Activated T-cell treated with anti-CD3 and anti-CD28 coated beads, Interleukin-2, amount 50 U/mL, for 72 hours (primary cell): ENCODE measurements around the gene GRAMD4. TPM values are rescaled to one million over a fixed set of nuclear protein-coding genes. Genes with fewer than 3 reads are reported as not detected.

Experiments used
- ATAC-seq, 2 donors: fragments of 150-1000 bp; cut with Tn5 transposase; replicated peaks in 1 of 2; 2 replicates each; pipeline ENCODE4 v1.10.0; 2021; ENCODE audit warnings: moderate library complexity in 2 of 2, mild to moderate bottlenecking in 1 of 2
- DNase-seq, 2 donors: peaks; one replicate each; pipeline ENCODE4 v3.0.0; 2021 to 2022; ENCODE audit warnings: mixed read lengths in 1 of 2
- H3K27ac Mint-ChIP-seq: one replicate; pipeline ENCODE4 v1.8.0; 2022; ENCODE audit warnings: mild to moderate bottlenecking, moderate library complexity, mixed read lengths
- H3K27me3 Mint-ChIP-seq: one replicate; pipeline ENCODE4 v1.8.0; 2022; ENCODE audit warnings: low read depth, mixed read lengths
- H3K36me3 Mint-ChIP-seq, 2 donors: one replicate each; pipeline ENCODE4 v1.8.0; 2022; ENCODE audit warnings: mixed read lengths in 2 of 2, mild to moderate bottlenecking in 1 of 2; ENCODE audit not compliant: insufficient read depth in 2 of 2
- H3K4me1 Mint-ChIP-seq: one replicate; pipeline ENCODE4 v1.8.0; 2022; ENCODE audit warnings: low read depth, mixed read lengths
- H3K4me3 Mint-ChIP-seq, 2 donors: one replicate each; pipeline ENCODE4 v1.8.0; 2022; ENCODE audit warnings: mild to moderate bottlenecking in 2 of 2, mixed read lengths in 2 of 2, moderate library complexity in 2 of 2
- H3K9me3 Mint-ChIP-seq, 2 donors: one replicate each; pipeline ENCODE4 v1.8.0; 2022; ENCODE audit warnings: mixed read lengths in 2 of 2
- total RNA-seq, 2 donors: library from RNA; stranded (reverse); gene quantifications; one replicate each; pipeline ENCODE4 v1.2.3, GENCODE V29; 2022

The GRAMD4 gene
- total RNA-seq, 2 donors from 2014 or later = 42.8 to 53.5 TPM

DNA sequence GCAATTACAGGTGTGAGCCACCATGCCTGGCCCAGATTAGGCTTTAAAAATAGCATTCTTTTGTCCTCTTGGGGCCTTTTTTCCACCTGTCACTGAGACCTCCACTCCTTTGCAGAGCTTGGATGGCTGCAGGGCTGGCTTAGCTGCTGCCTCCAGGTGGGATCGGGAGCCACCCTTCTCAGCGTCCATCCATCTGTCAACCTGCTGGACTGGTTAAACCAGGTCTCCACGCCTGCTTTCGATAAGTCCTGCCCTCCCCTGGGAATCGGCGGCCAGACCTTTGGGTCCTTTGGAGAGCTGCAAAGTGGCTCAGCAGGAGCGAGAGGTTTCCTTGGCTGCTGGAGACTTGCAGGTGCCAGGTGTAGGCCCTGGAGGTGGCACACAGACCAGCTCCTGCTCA, 23.4 kb upstream of the GRAMD4 start:
- no peak for DNase-seq
- peaks cover 18% of the 10 kb centered on the region for H3K4me1 Mint-ChIP-seq
- H3K36me3 Mint-ChIP-seq = no peaks in the 10 kb centered on the region
- H3K27ac Mint-ChIP-seq = no peak overlapping the region
- no peaks in the 10 kb centered on the region for H3K27me3 Mint-ChIP-seq
- H3K4me3 Mint-ChIP-seq = no peak overlapping the region
- H3K9me3 Mint-ChIP-seq = no peaks in the 10 kb centered on the region
- no peak for ATAC-seq

DNA sequence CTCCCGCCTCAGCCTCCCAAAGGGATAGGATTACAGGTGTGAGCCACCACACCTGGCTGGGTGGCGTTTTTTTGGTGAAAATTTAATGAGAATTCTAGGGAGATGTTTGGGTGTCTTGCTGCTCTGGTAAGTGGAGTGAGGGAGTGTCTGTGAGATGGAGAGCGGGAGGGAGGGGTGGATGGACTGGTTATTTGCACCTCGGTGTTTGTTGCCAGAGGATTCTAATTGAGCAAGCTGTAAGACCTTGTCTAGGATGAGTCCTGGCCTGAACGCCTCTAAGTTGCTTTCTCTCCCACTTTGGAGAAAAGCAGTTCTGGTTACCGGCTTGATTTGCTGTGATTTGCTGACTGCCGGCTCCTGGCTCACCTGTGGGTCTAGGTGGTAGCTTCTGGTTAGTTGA, 22.0 kb upstream of the GRAMD4 start:
- no peak overlapping the region for H3K27ac Mint-ChIP-seq
- H3K4me1 Mint-ChIP-seq = peaks cover 4% of the 10 kb centered on the region
- DNase-seq (no peak), ATAC-seq (no peak)
- no peaks in the 10 kb centered on the region for H3K9me3 Mint-ChIP-seq
- H3K36me3 Mint-ChIP-seq = no peaks in the 10 kb centered on the region
- no peak overlapping the region for H3K4me3 Mint-ChIP-seq
- H3K27me3 Mint-ChIP-seq = no peaks in the 10 kb centered on the region

DNA sequence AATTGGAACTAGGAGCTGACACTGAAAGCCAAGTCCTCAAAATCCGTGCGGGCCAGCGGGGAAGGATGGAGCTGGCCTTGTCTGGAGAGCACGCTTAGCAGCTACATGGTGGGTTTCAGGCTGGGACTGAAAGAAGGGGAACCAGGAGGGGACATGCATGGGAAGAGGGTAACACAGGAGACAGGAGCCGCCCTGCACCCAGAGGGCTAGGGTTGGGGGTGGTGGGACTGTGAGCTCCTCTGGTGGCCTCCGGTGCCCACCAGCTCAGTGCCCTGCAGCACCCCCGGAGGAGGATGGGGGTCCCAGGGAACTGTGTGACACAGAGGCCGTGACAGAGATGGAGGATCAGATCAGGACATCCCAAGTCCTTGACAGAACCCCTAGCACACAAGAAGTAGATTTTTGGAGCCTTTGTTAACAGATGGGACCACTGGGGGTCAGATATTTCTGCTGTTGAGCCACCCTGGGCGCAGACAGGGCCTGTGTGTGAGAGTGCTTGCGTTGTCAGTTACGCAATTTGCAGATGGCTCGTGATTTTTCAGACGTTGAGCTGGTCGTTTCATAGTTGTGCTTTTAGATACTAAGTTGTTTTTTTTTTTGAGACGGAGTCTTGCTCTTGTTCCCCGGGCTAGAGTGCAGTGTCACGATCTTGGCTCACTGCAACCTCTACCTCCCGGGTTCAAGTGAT, 21.3 kb upstream of the GRAMD4 start:
- H3K4me3 Mint-ChIP-seq = no peak overlapping the region
- ATAC-seq (no peak), DNase-seq (no peak)
- no peaks in the 10 kb centered on the region for H3K36me3 Mint-ChIP-seq
- H3K4me1 Mint-ChIP-seq = peaks cover 4% of the 10 kb centered on the region
- no peaks in the 10 kb centered on the region for H3K27me3 Mint-ChIP-seq
- no peaks in the 10 kb centered on the region for H3K9me3 Mint-ChIP-seq
- no peak overlapping the region for H3K27ac Mint-ChIP-seq

DNA sequence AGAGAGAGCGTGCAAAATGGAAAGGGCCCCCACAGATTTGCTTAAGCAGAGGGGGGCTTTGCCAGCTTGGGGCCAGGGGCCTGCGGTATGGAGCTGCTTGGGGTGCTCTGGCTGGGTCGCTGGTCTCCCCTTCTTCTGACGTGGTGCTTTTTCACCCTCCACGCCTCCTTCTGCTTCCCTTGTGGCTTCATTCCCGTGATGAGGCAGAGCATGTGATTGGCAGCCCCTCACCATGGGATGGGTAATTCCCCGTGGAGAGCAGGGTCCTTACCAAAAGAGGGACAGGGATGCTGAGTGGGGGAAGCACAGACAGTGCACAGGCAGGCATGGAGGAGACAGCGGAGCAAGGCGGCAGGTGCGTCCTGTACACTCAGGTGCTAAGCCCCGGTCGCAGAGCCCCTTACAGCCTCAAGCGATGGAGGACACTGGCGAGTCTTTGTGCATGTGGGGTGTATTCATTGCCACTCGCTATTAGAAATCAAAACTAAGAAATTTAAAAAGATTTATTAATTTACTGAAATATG, 19.9 kb upstream of the GRAMD4 start:
- no peak overlapping the region for H3K4me3 Mint-ChIP-seq
- no peak for DNase-seq
- H3K36me3 Mint-ChIP-seq = peaks cover 0 to 3% of the 10 kb centered on the region in 2 donors
- no peak for ATAC-seq
- H3K4me1 Mint-ChIP-seq = peaks cover 12% of the 10 kb centered on the region
- no peak overlapping the region for H3K27ac Mint-ChIP-seq
- H3K27me3 Mint-ChIP-seq = no peaks in the 10 kb centered on the region
- no peaks in the 10 kb centered on the region for H3K9me3 Mint-ChIP-seq

DNA sequence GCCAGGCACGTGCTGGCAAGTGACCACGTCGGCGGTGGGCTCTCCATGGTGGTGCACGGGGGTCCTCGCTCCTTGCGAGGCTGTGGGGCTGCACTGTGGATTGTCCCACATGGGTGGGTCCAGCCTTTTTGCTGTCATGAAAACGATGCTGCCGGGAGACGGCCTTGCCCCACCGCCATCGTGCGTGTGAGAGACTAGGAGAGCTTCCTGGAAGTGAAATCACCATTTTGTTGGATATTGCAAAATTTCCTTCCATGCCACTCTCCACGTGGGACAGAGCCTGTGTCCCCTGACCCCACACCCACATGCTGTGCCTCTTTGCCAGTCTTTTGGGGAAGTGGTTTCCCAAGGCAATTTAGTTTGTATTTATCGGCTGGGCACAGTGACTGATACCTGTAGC, 18.2 kb upstream of the GRAMD4 start:
- DNase-seq (no peak), ATAC-seq (no peak)
- H3K4me3 Mint-ChIP-seq = no peak overlapping the region
- H3K27ac Mint-ChIP-seq = no peak overlapping the region
- no peaks in the 10 kb centered on the region for H3K9me3 Mint-ChIP-seq
- H3K27me3 Mint-ChIP-seq = no peaks in the 10 kb centered on the region
- peaks cover 12% of the 10 kb centered on the region for H3K4me1 Mint-ChIP-seq
- H3K36me3 Mint-ChIP-seq = peaks cover 0 to 3% of the 10 kb centered on the region in 2 donors

DNA sequence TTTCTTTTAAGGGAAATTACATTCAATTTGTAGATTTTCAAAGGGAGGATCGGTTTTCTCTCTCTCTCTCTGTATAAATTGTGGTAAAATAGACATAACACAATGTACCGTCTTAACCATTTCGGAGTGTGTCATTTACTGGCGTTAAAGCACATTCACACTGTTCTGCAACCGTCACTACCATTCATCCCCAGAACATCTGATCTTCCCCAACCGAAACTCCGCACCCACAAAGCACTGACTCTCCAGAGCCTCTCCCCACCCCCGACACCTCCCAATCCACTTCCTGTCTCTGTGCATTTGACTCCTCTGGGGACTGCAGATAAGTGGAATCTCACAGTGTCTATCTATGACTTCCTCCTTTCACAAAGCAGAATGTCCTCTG, 15.9 kb upstream of the GRAMD4 start:
- H3K36me3 Mint-ChIP-seq = peaks cover 0 to 3% of the 10 kb centered on the region in 2 donors

DNA sequence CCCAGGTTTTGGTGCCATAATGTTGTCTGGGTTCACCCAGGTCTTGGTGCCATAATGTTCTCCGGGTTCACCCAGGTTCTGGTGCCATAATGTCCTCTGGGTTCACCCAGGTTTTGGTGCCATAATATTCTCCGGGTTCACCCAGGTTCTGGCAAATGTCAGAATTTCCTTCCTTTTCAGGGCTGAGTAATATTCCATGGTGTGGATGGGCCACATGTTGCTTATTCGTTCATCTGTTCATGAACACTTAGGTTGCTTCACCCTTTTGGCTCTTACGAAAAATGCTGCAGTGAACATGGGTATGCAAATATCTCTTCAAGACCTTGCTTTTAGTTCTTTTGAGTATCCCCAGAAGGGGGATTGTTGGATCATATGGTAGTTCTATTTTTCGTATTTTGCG, 15.1 kb upstream of the GRAMD4 start:
- DNase-seq (no peak), ATAC-seq (no peak)
- Mint-ChIP-seq H3K27me3 (no peaks in the 10 kb centered on the region), H3K36me3 (peaks cover 0 to 3% of the 10 kb centered on the region in 2 donors), H3K9me3 (no peaks in the 10 kb centered on the region), H3K27ac (no peak overlapping the region), H3K4me3 (no peak overlapping the region), H3K4me1 (peaks cover 12% of the 10 kb centered on the region)

More for the DNA sequence above, 15.9 kb upstream of the GRAMD4 start:
- Mint-ChIP-seq H3K4me3 (peak overlapping the region; percentile 89 to 97), H3K9me3 (no peaks in the 10 kb centered on the region), H3K4me1 (peaks cover 12% of the 10 kb centered on the region), H3K27me3 (no peaks in the 10 kb centered on the region), H3K27ac (peak overlapping the region; percentile 99)
- ATAC-seq = peak; percentile 99 to 100
- DNase-seq = peak; percentile 80 to 83

DNA sequence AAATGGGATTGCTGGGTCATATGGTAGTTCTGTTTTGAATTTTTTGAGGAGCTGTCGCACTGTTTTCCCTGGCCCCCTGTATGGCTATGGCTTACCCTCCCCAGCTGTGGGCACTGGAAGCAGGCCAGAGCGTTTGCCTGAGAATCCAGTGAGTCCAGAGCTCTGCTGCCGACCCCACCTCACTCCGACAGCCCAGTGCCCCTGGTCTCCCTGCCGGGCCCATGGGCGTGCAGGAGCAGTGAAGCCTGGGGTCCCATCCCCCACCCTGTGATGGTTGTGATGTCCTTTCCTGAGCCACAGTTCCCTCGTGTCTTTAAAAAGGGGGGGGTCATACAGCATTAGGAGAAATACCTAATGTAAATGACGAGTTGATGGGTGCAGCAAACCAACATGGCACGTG, 13.3 kb upstream of the GRAMD4 start:
- Mint-ChIP-seq H3K36me3 (peaks cover 0 to 3% of the 10 kb centered on the region in 2 donors), H3K27me3 (no peaks in the 10 kb centered on the region), H3K27ac (no peak overlapping the region), H3K9me3 (no peaks in the 10 kb centered on the region), H3K4me3 (no peak overlapping the region), H3K4me1 (peaks cover 12% of the 10 kb centered on the region)
- no peak for DNase-seq
- no peak for ATAC-seq

DNA sequence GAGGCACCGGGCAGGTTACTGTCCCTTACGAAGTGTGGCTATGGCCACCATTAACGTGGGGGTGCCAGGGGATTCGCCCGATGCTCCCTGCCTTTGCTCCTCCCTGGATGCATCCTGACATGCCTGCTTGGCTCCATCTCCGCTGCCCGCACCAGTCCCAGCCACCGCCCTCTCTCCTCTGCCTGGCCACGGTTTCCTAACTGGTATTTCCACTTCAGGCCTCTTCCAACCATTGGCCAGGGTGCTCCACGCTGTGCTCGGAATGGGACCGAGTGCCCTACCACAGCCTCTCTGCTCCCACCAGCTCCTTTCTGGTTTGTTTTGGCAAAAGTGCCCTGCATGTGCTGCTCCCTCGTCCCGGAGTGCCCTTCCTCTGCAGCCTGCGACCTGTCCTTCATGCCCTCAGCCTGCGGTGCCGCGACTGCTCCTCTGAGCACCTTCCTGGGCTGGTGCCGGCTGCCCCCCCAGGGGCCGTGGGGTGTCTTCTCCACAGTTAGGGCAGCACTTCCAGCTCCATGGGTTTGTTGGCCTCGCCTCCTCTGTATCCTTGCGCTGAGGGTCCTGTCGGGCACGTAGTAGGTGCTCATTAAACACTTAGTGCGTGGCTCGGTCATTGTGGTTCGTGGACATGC, 12.6 kb upstream of the GRAMD4 start:
- DNase-seq (no peak), ATAC-seq (no peak)
- Mint-ChIP-seq H3K36me3 (peaks cover 0 to 3% of the 10 kb centered on the region in 2 donors), H3K4me1 (peaks cover 19% of the 10 kb centered on the region), H3K27ac (no peak overlapping the region), H3K9me3 (no peaks in the 10 kb centered on the region), H3K4me3 (no peak overlapping the region), H3K27me3 (no peaks in the 10 kb centered on the region)

DNA sequence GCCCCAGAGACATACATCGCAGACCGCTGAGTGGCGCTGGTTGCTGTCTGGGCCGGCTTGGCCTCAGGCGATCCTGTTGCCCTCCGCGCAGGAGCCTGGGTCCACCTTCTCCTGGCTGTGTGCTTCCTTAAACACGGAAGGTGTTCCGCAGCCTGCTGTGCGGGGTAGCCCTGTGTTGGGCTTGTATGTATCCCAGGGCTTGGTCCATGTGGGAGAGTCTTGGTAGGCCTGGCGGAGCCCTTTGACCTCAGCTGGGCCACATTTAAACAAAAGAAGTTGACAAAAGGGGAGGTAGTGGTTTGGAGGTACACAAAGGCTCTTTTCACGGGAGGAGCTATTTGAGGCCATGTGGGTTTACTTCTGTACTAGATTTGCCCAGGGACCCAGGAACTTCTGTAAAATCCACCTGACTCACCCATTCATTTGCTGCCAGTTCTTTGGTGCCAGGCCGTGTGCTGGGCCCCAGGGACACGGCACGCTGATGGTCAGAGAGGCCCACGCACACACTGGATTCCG, 11.0 kb upstream of the GRAMD4 start:
- ATAC-seq = no peak
- Mint-ChIP-seq H3K27ac (no peak overlapping the region), H3K9me3 (no peaks in the 10 kb centered on the region), H3K4me1 (peaks cover 27% of the 10 kb centered on the region), H3K27me3 (no peaks in the 10 kb centered on the region), H3K36me3 (peaks cover 0 to 1% of the 10 kb centered on the region in 2 donors), H3K4me3 (no peak overlapping the region)
- no peak for DNase-seq

DNA sequence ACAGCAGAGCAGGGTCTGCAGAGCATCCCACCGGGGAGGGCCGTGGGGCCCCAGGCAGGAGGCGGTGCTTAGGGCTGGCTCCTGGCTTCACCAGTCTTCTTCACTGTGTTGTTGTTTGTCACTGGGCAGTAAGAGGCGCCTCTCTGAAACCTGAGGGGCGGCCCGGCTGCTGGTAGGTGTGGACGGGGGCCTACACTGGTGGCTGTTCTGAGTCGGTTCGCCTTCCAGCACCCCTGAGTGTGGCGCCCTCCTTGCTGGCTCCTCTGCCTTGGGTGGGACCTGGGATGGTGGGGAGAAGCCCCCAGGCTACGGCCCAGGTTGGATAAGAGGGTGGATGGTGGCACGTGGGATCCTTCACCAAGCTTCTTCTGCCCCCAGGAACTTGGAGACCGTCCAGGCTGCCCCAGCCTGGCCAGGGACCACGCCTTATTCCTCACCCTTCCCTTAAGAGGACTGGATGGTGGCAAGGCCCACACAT, 10.4 kb upstream of the GRAMD4 start:
- peaks cover 24% of the 10 kb centered on the region for H3K4me1 Mint-ChIP-seq
- ATAC-seq (no peak), DNase-seq (no peak)
- no peak overlapping the region for H3K4me3 Mint-ChIP-seq
- peaks cover 0 to 1% of the 10 kb centered on the region in 2 donors for H3K36me3 Mint-ChIP-seq
- H3K27me3 Mint-ChIP-seq = no peaks in the 10 kb centered on the region
- H3K27ac Mint-ChIP-seq = no peak overlapping the region
- no peaks in the 10 kb centered on the region for H3K9me3 Mint-ChIP-seq

DNA sequence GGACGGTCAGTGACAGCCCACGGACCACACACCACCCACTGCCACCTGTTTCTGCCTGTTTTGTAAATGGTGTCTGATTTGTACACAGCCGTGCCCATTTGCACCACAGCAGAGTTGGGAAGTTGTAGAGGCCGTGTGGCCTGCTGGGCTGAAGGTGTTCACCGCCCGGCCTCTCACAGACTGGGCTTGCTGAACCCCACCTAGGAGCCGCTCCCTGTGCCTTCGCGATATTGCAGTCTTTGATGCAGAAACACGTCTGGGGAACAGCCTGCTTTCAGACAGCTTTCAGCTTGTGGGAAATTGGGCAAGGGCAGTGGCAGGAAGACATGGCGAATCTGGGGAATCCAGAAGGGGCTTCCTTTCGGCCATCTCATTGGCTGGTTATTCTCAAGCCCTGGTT, 9.8 kb upstream of the GRAMD4 start:
- Mint-ChIP-seq H3K27ac (no peak overlapping the region), H3K27me3 (no peaks in the 10 kb centered on the region), H3K9me3 (no peaks in the 10 kb centered on the region), H3K36me3 (peaks cover 0 to under 1% of the 10 kb centered on the region in 2 donors), H3K4me1 (peaks cover 24% of the 10 kb centered on the region), H3K4me3 (no peak overlapping the region)
- ATAC-seq = no peak
- DNase-seq = no peak

DNA sequence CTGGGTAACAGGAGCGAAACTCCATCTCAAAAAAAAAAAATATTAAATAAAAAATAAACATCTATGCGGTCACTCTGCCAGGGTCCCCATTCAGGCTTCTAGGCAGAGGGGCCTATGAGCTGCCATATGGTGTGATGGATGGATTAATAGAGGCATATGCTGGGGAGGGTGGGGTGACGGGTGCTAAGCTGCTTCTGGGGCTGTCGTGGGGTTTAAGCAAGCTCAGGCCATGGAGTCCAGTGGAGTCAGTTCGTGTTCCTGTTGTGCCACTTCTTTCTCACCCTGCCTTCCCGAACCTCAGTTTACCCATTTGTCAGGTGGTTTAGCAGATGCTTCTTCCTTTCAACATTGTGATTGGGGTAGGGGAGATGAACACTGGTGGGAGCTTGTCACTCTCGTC, 9.0 kb upstream of the GRAMD4 start:
- no peaks in the 10 kb centered on the region for H3K36me3 Mint-ChIP-seq

More for the DNA sequence above, 9.0 kb upstream of the GRAMD4 start:
- DNase-seq (no peak), ATAC-seq (no peak)
- Mint-ChIP-seq H3K27ac (no peak overlapping the region), H3K27me3 (no peaks in the 10 kb centered on the region), H3K4me3 (no peak overlapping the region), H3K4me1 (peaks cover 24% of the 10 kb centered on the region), H3K9me3 (no peaks in the 10 kb centered on the region)
